HG03521 (cell line): Measurements from ENCODE around the gene ZNF445.
"Not testable (repeated sequence)": the region's sequence is repeated elsewhere in the genome, so short reads cannot be mapped to it uniquely, and the experiment has no call there.

ENCODE experiments used
- ATAC-seq: cut with Tn5 transposase; IDR thresholded peaks from one replicate; pipeline ENCODE4 v1.9.1; 2021; ENCODE audit warnings: mild to moderate bottlenecking, moderate library complexity; ENCODE audit not compliant: unreplicated experiment

ZNF445 gene

DNA sequence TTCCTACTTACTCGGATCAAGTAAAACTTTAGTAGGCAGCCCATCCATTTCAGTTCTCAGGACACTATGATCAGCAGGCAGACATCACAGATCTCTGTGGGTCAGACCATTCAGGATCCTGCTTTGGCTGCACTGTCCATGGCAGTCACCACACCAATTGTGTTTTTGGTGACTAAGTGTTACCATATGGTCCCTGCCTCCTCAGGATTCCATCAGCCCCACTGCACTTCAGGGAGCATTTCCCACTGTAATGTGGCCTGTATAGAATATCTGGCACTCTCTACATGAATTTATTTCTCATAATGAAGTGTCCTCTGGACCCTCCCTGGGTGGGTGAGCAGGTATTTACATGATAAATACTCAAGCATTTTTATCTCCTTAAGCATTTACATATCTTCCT lies 41.3 kb downstream of the ZNF445 start:
- ATAC-seq, result no peak

DNA sequence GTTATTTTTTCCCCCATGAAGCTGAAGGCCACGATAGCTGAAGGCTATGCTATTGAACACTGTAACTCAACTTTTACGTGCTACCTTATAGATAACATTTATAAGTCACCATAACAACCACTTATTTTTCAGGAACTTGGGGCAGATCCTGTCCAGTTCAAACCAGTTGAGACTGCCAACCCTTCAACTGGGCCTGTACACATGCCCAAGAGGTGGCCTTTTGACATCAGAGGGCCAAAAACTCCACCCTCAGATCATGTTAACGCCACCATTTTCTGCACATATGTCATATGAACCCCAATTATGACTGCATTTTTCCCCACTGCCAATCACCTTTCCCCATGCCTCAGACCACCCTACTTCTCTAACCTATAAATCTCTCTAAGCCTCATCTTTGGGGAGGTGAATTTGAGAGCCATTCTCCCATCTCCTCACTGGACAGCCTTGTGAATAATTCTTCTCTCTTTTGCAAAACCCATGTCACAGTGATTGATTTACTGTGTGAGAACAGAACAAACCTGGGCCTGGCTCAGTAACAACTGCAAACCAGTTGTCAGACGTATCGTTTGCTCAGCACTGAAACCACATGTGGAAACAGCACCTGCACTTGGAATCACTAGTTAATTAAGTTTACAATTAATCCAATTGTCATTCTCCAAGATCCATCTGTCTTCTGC lies 42.5 kb downstream of the ZNF445 start:
- ATAC-seq, result no peak

DNA sequence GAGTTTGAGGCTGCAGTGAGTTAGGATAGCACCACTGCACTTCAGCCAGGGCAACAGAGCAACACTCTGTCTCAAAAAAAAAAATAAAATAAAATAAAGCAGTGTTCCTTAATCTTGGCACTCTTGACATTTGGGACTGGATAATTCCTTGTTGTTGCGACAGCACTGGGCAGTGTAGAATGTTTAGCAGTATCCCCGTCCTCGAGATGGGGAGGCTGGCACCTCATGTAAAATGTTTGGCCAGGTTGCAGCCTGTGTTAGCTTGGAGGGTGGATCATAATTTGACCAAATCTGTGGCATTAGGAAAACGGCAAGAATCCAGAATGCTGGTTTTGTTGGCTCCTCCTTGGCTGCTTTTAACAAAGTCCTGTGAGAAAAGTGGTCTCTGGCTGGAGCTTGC lies 47.0 kb downstream of the ZNF445 start:
- no peak for ATAC-seq

DNA sequence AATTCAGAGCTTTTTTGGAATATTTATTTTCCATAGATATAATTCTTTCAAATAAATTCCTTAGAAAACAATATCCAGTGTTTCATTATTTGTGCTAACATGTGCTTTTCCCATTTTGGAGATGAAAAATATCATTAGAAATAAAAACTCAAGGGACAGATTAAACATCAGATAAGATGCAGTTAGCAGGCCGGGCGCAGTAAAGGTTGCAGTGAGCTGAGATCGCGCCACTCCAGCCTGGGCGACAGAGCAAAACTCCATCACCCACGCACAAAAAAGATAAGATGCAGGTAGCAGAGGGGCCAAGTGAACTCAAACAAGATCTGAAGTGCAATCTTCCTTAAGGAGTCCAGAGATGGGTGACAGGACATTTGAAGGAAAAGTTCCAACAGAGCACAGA lies 48.0 kb downstream of the ZNF445 start:
- no peak for ATAC-seq

DNA sequence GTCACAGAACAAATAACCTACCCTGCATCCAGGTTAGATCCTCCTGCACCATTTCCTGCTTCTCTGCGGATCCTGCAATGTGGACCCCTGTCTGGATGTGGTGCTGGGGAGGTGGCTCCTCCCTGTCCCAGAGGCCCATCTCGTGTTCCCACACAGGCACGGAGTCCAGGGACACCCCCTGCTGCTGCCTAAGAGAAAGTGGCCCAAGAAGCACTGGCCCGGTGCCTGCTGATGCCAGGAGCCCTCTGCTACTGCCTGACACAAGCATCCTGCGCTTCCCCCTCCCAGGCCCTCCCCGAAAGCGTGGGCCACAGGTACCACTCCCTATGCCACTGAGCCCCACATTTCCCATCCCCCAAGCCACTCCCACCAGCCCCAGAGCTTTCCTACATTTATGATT lies 48.6 kb downstream of the ZNF445 start:
- no peak for ATAC-seq

DNA sequence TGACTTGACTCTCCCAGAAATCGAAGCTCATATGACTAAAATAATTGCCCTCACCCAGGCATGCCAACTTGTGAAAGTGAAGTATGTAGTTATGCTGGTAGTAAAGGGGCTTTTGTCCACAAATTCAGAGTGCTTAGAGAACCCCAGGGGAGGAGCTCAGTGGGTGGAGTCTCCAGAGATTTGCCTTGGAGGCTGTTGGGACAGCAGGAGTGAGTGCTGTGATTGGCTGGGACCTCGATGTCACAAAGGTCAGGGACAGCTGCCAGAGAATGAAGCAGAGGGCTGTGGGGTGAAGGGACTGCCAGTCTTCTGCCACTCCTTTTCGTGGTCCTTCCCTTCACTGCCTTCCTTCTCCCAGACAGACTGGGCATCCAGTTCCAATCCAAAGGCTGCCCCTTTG lies 49.8 kb downstream of the ZNF445 start:
- no peak for ATAC-seq

DNA sequence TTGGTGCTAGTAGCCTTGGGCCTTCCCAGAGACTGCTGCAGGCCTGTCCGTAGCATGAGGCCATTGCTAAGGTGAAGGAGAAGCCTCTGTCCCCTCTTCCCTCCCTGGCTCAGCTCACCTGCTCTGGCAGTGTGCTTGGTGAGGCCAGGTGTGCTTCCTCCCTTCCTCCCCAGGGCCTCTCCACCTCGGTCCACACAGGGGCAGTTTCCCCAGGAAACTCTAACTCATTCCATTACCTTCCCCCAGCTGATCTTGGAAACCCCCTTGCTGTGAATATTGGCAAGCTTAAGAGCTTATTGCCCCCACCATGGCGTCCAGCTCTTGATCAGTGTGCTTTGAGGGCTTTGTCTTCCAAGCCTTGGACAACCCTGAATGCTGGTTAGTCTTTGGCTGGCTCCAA lies 52.7 kb downstream of the ZNF445 start:
- ATAC-seq, result no peak

DNA sequence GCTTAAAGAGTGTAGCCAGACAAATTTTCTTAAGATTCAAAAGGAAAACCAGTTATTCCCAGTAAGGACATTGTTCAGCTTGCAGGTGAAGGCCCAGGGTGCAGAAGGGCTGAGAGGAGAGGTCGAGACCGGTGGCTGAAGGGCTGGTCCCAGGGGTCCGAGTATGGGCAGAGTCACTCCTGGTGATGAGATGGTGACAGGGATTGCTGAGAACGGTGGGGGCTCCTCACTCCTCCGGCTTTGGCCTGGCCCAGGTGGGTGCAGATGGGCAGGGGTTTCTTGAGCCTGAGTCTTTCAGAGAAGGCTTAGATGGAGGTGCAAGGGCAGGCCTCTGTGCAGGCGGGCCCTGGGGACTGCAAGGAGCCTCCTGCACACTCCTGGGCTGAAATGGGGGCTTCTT lies 56.2 kb downstream of the ZNF445 start:
- no peak for ATAC-seq

DNA sequence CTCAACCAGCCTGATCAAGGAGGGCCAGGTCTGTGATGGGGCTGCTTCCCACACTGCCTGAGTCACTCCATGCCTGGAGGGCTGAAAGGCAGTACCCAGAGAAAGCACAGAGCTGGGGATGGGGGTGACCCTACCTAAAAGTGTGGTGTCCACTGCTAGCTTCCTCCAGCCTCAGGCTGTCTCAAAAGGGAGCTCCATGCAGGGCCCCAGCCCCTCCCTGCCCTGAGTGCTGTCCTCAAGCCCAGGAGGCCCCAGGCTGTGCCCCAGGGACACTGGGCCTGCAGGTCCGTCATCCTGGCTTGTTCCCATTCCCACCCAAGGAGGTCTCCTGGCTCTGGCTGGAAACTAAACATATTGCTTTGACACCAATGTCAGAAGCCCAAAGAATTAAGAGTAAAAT lies 56.8 kb downstream of the ZNF445 start:
- no peak for ATAC-seq

DNA sequence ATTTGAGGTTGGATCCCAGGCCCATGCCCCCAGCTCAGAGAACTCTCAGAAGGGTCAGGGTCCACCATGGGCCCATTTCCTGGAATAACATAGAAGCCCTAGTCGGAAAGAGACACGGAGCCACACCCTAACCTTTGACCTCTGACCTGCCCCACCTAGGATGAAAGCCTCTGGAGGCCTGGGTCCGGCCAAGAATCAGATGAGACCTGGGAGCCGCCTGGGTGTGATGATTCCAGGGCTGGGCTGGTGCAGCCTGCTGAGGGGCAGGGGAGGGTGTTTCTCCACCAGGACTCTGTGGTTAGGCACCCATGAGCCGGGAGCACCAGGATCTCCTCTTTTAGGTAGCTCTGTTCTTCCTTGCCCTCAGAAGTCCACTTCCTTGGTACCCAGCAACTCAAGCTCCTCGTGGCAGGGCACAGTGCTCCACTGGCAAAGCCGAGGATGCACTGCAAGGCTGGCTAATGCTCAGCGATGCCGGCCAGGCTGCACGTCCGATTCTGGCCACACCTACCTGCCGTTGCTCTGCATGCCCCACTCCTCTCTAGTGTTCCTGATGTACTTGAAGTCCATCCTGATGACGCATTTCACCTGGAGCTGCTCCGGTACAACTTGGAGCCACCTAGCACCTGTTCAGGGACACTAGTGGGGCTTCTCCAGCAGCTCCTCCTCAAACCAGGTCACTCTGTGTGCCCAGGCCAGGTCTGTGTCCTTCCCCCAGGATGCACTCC lies 57.4 kb downstream of the ZNF445 start:
- ATAC-seq, result no peak

DNA sequence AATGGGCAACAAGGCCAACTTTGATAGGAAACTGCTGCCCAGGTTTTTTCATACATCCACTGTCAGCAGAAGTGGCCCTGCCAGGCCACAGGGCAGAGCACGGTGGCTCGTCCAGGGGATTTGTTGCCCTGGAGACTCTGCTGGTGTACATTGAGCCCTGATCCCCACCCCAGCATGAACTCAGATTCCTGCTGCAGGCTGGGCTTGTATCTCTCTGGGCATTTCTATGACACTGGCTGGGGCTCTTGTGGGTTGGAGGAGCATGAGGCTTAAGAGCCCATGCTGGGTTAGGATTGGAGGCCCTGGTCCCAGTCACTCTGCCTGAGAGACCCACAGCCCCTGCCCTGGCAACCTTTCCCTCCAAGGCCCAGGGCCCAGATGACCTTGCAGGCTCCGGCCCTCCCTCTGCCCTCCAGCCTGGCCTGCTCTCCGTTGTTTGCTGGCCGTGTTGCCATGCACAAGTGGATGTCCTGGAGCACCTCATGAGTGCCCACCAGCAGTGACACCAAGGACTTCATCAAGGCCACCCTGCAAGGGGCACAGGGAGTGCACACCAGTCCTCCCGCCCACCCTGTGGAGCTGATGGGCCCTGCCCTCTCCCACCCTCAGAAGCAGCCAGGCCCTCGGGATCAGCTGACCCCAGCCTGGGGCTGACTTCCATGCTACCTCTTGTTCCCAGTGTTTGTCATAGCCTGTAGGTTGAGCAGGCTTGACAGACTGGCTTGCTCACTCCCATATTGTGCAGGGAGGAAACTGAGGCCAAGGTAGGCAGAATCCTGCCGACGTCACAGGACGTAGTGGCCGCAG lies 58.2 kb downstream of the ZNF445 start:
- no peak for ATAC-seq

DNA sequence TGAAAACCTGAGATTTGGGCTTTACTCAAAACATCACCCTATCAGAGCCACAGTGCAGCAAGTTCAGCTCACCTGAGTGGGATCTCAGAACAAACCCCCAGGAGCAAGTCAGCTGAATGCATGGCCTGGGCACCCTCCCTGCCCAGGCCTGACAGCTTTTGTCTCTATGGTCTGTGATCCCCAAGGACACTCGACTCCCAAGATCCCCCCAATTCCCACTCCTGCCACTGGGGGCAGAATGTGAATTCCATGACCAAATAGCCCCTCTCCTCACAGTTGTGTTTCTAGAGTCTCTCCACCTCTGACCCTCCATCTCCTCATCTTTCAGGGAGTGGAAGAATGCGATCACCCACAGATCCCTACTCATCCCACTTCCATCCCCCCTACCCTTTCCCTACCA lies 58.9 kb downstream of the ZNF445 start:
- ATAC-seq, result no peak

DNA sequence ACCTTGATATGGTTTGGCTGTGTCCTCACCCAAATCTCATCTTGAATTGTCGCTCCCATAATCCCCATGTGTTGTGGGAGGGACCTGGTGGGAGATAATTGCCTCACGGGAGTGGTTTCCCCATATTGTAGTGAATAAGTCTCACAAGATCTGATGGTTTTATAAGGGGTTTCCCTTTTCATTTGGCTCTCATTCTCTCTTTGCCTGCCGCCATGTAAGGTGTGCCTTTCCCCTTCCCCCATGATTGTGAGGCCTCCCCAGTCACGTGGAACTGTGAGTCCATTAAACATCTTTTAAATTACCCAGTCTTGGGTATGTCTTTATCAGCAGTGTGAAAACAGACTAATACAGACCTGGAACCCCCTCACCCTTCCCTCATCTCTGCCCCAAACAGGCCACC lies 59.4 kb downstream of the ZNF445 start:
- not testable (repeated sequence) for ATAC-seq

DNA sequence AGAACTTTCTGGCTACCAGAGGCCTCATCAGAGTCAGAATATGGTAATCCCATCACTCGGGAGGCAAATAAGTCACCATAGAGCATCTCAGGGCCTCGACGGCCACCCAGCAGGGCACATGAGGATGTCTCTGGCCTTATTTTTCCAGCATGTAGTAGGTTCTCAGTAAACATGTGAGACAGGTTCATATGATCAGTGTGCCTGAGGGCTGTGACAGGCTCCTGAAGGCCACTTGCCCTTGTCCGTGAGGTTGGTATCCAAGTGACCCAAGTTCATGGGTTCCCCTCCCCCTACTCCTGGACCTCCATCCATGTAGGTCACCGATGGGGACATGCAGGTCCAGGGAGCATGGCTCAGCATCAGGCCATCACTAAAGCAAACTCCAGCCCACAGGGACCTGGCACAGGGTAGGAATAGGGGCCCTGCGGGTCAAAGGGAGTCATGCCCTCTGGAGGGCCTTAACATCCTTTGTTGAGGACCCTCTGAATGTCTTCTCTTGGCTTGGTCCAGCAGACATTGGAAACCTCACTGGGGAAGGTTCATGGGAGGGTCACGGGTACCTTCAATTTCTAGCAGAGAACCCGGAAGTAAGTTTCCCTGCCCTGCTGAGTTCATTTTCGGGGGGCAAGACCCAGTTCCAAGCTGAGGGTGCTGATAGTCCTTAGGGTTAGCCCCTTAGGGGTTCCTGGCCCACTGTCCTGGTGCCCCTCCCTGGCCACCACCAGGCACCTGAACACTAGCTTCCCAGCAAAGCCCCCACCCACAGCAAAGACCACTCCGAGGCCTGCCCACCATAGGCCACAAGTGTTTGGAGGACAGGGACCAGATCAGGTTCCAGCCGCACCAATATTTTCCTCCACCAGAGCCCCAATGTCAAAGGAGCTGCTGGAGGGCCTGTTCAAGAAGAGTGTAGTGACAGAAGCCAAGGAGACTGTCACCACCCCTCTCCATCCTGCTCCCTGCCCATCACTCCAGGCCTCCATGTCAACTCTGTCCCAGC lies 61.1 kb downstream of the ZNF445 start:
- no peak for ATAC-seq

DNA sequence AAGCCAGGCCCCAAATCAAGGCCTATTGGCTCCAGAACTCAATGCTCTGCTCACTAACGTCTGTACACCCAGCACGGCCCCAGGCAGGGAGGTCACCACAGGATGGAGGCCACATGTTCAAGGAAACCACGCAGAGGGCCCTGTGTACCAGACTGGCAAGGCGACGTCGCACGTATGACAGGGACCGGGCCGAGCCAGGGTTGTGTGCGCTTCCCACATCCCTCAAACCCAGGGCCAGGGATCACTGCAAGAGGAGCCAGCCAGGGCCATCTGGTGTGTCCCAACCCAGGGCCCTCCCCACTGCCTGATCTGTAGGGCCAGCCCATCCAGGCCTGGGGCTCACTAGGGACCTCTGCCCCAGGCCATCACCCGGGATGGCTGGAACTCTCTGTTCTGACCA lies 62.0 kb downstream of the ZNF445 start:
- no peak for ATAC-seq

DNA sequence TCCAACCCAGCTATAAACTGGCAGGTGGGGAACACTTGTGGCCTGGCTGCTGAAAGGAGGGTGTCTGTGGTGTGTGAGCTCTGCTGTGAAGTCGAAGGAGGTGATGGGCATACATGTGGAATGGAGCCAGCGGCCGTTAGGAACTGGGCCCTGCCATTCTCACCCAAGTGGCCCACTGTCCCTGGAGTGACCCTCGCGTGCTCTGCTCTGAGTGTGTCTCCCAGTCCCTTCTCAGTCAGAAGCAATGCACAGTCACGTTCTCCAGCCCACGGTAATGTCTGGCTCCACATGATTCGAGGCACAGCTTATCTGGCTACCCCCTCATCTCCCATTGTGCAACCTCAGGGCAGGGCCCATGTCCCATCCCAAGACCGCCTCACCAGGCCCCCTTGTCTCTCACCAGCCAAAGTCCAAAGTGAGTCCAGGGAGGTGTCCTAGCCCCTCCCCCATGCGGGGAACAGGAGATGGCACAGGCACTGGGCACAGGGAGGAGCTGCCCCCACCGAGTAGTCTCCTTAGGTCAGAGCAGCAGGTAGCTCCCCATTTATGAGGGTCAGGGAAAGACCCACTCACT lies 62.9 kb downstream of the ZNF445 start:
- no peak for ATAC-seq

DNA sequence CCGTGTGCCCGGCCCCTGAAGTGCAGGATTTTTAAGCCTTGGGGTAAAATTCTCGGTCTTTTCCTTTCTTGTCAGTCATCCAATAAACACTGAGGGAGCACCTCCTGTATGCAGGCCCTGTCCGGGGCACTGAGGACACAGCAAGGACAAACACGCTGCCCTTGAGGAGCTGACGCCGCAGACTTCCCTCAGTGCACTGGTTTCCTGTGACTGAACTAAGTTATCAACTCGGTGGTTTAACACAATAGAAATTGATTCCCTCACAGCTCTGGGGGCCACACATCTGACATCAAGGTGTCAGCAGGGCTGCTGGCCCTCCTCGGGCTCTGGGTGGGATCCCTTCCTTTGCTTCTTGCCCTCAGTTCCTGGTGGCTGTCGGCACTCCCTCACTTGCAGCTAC lies 65.1 kb downstream of the ZNF445 start:
- no peak for ATAC-seq

DNA sequence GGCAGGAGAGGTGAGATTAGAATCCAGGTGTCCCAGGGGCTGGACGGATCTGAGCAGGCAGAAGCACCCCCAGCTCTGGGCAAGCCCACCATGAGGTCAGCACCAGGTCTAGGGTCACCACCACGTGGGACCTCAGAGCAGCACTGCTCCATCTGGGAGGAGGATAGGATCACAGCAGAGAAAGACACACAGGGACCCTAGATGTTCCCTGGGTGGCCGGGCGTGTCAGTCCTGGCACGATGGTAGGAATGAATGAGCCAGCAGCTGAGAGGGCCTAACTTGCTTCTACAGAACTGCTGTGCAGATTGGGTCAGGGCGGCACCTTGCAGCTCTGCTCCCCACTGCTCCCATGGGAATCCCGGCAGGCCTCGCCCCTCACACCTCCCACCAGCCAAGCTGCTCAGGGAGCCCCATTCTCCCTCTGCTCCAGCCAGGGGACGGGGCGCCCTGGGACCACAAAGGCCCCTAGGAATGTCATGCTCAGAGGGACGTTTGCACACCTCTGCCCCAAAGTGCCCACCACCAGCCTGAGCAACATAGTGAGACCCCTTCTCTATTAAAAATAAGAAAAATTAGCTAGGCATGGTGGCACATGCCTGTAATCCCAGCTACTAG lies 66.3 kb downstream of the ZNF445 start:
- ATAC-seq, result no peak

DNA sequence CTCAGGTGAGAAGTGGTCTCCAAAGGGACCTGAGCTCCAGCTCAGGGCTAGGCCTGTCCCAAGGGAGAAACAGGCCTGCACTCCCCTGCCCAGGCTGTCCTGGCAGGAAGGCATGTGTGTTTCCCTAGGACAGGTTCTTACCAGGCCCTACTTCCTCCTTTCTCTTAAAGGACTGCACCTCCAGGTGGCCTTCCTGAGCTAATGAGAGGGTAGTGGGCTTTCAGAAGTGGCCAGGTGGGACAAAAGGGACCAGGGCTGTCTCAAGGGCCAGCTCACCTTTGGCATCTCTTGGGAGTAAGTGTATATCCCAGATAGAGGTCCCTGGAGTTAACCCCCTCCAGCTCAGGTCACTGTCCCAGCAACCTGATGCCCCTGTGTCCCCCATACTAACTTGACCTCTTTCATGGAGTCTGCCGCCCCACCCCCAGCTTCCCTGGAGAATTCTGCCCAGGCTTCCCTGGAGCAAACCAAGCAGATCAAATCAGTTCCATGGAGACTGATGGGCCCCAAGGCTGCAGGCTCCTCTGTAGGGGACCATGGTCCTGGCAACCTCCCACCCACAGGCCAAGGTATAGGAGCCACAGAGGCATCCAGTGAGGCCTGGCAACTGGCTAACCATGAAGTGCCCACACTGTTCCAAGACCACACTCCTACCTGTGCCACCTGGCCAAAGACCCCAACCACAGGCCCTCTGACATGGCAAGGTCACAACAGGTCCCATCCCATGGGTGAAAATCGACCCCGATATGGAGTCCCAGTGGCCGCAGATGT lies 67.6 kb downstream of the ZNF445 start:
- ATAC-seq, result no peak
